Retina (tissue), 1 donor: Measurements from ENCODE around the gene CD55.

ENCODE experiments used
- DNase-seq: peaks from one replicate; pipeline ENCODE4 v3.0.0-alpha.2; 2016

Gene CD55

DNA sequence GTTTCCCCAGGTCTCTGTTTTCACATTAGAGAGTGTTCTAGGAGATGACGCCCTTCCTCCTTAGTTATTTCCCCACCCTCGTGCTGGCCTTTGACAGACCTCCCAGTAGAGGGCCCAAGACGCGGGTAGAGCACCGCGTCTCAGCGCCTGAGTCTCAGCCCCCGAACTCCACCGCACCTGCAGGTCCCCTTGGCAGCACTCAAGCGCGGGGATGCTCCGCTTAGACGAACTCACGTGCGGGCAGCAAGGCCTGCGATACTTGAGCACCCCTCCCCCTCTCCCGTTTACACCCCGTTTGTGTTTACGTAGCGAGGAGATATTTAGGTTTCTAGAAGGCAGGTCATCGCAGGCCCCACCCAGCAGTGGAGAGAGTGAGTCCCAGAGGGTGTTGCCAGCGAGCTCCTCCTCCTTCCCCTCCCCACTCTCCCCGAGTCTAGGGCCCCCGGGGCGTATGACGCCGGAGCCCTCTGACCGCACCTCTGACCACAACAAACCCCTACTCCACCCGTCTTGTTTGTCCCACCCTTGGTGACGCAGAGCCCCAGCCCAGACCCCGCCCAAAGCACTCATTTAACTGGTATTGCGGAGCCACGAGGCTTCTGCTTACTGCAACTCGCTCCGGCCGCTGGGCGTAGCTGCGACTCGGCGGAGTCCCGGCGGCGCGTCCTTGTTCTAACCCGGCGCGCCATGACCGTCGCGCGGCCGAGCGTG, at the start of gene CD55:
Gene CD55 (plus strand): TSS at position 600 of the 711 bp plus-strand sequence. CDS start 88 bp downstream, at position 688.
- peak; percentile 93 for DNase-seq

DNA sequence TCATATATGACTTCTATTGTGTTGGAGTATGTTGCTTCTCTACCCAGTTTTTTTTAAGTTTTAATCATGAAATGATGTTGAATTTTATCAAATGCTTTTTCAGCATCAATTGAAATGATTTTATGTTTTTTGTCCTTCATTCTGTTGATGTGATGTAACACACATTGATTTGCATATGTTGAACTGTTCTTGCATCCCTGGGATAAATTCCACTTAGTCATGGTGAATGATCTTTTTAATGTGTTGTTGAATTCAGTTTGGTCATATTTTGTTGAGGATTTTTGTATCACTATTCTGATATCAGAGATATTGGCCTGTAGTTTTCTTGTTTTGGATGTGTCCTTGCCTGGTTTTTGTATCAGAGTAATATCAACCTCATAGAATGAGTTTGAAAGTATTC, 46.6 kb upstream of the CD55 start:
- DNase-seq, result no peak

GRCh38 chr1:207276465-207276864, 45.0 kb upstream of the CD55 start:
- no peak for DNase-seq

DNA sequence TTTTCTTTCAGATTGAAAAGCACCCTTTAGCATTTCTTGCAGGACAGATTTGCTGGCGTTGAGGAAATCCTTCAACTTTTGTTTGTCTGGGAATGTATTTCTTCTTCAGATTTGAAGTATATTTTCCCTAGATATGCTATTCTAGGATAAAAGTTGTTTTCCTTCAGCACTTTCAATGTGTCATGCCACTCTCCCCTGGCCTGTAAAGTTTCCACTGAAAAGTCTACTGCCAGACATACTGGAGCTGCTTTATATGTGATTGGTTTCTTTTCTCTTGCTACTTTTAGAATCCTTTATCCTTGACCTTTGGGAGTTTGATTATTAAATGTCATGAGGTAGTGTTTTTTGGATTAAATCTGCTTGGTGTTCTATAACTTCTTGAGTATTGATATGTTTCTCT, 44.2 kb upstream of the CD55 start:
- DNase-seq, result no peak

- no peak for DNase-seq
Observed at GRCh38 chr1:207279652-207280051, 41.8 kb upstream of the CD55 start.

DNA sequence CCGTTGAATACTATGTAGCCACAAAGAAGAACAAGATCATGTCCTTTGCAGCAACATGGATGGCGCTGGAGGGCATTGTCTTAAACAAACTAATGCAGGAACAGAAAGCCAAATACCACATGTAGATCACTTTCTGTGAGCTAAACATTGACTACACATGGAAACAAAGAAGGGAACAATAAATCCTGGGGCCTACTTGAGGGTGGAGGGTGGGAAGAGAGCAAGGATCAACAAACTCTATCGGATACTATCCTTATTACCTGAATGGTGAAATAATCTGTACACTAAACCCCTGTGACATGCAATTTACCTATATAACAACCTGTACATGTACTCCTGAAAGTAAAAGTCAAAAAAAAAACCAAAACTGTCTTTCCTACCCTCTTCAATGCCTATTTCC, 40.8 kb upstream of the CD55 start:
- DNase-seq, result no peak

DNA sequence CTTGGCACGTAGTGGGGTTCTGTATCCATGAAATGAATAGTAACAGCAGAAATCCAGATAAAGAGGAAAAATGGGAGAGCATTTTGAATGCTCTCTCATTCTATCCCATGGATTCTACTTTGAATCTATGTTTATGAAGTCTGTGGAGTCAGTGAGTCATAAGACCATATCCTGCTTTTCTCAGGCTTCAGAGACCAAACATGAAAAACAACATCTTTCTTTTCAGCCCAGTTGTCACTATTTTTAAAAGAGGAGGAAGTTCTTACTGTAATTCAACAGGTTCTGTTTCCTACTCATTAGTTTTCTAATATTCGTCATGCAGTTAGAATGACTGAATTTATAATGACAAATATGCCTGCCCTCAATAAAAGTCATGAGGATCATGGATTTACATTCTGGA, 39.4 kb upstream of the CD55 start:
- DNase-seq, result no peak

DNA sequence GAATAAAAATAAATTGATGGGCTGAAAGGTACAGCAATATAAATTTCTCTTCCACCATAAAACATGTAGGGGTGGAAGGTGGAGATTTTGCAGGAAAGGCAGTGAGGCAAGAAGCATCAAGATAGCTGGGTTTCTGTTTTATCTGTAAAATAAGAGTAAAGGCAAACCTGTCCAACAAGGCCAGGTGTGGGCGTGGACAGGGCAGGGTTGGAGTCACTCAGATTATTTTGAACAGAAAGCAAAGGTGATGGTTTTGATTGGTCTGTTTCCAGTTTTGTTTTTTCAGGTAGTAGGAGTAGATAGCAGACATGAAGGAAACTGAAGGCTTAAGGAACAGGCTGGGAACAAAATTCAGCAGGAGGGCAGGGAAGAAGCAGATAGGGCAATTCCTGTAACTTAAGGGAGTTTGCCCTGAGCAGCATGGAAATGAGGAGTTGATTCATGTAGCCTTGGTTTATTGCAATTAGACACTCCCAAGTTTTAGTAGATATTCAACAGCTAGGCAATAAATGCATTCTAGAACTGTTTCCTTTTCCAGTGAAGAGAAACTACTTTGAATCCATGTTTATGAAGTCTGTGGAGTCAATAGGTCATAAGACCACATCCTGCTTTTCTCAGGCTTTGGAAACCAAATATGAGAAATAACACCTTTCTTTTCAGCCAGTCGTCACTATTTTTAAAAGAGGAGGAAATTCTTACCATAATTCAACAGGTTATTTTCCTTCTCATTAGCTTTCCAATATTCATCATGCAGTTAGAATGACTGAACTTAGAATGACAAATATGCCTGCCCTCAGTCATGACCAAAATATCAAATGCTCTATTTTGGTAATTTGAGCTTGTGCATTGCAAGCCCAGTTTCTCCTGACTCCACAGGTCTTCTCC, 38.7 kb upstream of the CD55 start:
- DNase-seq, result no peak

- DNase-seq, result no peak
Observed at GRCh38 chr1:207283421-207283820, 38.1 kb upstream of the CD55 start.

DNA sequence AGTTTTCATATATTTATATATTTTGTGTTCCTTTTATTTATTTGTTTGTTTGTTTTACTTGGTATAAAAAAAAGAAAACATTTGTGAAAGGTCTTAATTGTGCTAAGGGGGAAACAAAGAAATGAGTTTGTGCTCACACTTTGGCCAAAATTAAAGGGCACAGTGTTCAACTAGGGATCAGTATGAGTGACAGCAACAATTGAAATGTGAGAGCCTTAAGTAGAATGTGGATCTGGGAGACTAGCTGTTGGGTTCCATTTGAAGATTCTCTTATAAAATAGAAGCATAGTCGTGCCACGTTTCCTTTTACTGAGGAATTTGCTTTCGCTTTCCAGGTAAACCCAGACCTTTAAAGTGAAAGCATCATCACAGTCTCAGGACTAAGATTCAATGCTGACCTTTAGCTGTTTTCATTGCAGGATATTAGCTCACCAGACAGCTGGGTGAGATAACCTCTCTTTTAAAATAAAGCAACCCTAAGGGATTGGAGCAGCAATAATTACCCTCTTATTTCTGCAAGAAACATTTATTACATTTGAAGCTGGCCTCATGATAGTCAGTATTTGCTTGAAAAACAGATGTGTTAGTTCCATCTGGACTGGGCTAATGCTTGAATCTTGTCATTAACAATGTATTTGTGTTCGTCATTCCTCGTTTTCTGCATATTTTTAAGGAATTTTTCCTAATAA, 37.1 kb upstream of the CD55 start:
- no peak for DNase-seq

- DNase-seq, result no peak
Observed at GRCh38 chr1:207286786-207287468, 34.6 kb upstream of the CD55 start.

GRCh38 chr1:207288315-207288714, 33.2 kb upstream of the CD55 start:
- no peak for DNase-seq

- DNase-seq, result no peak
Observed at GRCh38 chr1:207289756-207290155, 31.7 kb upstream of the CD55 start.

DNA sequence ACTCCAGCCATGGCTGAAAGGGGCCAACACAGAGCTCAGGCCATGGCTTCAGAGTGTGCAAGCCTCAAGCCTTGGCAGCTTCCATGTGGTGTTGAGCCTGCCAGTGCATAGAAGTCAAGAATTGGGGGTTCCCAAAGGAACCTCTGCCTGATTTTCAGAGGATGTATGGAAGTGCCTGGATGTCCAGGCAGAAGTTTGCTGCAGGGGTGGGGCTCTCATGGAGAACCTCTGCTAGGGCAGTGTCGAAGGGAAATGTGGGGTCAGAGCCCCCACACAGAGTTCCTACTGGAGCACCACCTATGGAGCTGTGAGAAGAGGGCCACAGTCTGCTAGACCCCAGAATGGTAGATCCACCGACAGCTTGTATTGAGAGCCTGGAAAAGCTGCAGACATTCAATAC, 29.8 kb upstream of the CD55 start:
- no peak for DNase-seq

GRCh38 chr1:207298186-207298585, 23.3 kb upstream of the CD55 start:
- no peak for DNase-seq

- no peak for DNase-seq
Observed at GRCh38 chr1:207298636-207299398, 22.7 kb upstream of the CD55 start.

GRCh38 chr1:207300970-207301369, 20.5 kb upstream of the CD55 start:
- no peak for DNase-seq

- DNase-seq, result no peak
Observed at GRCh38 chr1:207302618-207303393, 18.7 kb upstream of the CD55 start.

DNA sequence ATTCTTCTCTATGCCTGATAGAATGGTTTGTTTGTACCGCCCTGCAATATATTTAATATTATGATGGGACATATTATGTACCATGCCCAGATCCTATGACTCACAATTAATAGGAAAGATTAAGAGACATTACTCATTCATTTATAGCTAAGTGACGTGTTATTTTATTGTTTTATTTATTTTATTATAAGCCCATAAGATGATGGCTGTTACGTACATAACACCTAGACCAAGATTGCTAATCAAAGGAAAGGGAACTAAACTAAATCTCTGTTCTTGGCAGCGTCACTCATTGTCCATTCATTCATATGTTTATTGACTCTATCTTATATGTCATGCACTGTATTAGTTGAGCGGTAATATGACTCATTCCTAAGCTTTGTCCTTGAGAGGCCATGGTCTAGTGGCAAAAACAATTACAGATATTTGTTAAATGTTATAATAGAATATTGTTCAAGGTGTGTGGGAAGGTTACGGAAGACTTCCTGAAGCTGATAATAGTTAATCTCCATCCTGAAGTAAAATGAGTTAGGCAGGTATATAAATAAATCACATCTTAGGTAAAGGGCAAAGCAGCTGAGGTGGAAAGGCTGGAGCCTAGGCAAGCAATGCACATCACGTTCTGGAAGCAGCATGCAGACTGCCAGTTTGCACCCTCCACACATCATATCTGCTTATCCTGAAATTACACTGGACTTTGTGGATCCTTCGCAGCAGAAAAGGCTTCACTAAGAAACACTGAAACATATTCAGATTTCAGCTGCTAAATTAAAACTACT, 16.6 kb upstream of the CD55 start:
- no peak for DNase-seq

DNA sequence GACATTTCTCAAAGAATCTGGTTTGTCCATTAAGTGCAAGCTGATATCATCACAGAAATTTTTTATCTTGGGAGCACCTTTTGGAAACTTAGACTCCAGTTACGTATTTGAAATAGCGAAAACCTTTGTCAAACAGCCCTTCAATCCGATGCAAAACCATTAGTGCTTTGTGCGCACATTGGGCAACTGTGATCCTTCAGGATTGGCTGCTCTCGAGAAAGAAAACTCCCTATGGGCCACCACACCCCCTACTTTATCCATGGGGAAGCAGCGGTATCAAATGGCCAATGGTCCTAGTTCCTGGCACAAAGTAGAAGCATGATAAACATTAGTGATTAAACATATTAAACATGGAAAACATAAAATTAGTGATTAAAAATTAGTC, 16.0 kb upstream of the CD55 start:
- DNase-seq, result no peak

GRCh38 chr1:207306023-207306422, 15.5 kb upstream of the CD55 start:
- no peak for DNase-seq
